Retina (tissue), 1 donor: ENCODE data around the gene SLC25A23.
"Not testable (repeated sequence)": the region's sequence is repeated elsewhere in the genome, so short reads cannot be mapped to it uniquely, and the experiment has no call there.

ENCODE experiments used
- DNase-seq: peaks from one replicate; pipeline ENCODE4 v3.0.0-alpha.2; 2016

Gene SLC25A23

DNA sequence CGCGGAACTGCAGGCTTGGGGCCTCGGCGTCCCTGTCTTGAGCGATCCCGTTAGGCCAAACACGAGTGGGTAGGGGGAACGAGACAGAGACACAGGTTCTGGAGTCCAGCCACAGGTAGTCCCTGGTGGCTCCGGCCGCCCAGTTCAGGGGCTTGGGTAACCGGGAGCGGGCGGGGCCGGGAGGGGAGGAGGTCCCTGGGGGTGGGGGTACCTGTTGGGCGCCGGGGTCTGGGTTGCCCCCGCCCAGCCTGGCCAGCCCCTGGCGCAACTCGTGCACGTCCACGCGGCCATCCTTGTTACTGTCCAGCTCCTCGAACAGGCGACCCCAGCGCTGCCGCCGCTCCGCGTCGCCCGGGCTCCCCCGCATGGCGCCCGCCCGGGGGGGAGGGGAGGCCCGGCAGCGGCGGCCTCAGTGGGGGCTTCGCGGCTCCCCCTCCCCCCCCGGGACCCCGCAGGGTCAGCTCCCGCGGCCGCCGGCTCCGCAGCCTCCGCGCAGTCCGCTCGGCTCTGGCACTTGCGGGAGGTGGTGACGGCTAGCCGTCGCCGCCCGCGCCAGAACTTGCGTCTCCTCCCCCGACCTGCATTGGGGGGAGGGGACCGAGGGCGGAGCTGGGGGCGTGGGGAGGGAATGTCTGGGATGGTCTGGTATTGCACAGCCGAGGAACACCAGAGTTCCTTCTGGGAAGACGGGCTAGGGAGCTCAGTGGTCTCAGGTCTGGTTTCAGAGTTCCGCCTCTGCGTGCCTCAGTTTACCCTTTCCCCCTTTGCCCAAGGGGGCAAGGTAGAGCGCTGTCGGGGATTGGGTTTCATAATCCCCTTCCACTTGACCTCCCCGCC is at the start of gene SLC25A23:
Gene SLC25A23, minus strand, starts transcription at position 531 of the 837 bp plus-strand sequence. Its CDS starts 164 bp downstream, at position 367.
- peak; percentile 28 for DNase-seq

DNA sequence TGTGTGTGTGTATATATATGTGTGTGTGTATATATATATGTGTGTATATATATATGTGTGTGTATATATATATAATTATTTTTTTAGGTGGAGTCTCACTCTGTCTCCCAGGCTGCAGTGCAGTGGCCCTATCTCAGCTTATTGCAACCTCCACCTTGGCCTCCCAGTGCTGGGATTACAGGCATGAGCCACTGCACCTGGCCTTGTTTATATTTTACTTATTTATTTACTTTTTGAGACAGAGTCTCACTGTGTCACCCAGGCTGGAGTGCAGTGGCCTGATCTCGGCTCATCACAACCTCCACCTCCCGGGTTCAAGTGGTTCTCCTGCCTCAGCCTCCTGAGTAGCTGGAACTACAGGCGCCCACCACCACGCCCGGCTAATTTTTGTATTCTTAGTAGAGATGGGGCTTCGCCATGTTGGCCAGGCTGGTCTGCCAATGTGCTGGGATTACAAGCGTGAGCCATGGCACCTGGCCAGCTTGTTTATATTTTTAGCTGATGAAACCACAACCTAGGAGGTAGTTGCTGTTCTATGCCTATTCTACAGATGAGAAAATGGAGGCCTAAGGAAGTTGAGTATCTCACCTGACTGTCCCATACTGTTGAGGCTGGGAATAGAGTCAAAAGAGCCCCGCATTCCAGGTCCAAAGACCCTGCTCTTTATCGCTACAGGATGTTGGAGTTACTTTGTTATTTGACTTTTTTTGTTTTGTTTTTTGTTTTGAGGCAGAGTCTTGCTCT is 48.6 kb upstream of the SLC25A23 start:
- not testable (repeated sequence) for DNase-seq

DNA sequence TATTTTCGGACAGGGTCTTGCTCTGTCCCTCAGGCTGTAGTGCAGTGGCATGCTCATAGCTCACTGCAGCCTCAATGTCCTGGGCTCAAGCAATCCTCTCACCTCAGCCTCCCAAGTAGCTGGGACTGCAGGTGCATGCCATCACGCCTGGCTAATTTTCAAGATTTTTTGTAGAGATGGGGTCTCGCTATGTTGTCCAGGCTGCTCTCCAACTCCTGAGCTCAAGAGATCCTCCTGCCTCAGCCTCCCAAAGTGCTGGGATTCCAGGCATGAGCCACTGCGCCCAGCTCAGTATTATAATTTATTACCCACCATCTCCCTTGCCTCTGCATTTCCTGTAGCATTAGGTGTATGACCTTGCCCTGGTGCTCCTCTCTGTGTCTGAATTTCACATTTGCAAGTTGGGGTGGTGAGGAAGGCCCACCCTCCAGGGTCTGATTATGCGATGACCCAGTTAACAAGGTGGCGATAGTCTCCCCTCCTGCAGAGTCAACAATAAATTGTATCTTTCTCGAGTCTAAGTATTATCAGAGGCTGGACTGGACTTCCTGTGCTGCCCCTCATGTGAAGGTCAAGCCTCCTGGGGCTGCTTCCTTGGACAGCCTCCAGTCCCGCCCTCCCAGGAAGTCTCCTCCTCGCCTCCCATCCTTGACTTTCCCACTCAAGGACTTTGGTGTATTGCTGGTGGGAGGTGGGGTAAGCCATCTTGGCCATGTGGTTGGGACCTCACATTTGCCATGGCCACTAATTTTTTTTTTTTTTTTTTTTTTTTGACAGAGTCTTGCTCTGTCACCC is 44.0 kb upstream of the SLC25A23 start:
- DNase-seq, result no peak

DNA sequence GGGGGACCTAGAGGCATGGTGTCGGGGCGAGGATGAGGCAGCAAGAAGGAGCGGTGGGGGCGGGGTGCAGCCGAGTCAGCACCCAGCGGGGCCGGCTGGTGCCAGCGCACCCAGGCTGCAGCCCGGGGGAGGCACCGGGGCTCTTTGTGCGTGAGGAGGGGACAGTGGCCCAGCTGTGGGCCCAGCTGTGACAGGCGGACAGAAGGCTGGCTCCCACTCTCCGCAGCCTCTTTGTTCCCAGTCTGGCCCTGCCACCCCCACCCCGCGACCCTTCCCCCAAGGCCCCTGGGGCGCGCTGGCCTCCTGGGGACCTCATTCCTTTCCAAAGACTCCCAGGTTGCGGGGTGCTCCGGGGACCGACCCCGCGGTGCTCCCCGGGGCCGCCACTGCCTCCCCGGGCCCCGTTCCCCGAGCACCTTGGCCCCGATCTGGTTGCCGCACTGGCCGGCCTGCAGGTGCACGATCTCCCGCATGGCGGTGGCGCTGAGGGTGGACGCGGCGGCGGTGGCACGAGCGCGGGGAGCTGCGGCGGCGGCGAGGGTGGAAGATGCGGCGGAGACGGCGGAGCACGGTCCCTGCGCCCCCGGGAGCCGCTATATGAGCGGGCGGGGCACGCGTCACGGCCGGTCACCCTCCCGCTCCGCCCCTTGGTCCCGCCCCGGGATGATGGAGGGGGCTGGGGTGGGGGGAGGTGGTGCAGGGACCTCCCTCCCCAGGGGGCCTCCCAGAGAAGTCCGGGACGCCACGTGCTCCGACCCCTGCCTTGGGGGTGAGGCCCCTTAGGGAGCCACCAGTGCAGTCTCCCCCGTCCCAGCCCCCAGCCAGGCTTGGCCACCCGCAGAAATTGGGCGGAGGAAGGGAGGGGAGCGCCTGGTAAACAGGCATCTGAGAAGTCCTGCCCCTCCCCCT is 42.4 kb upstream of the SLC25A23 start, which contains the start of gene TUBB4A:
Gene TUBB4A, minus strand, starts transcription at position 570 of the 909 bp plus-strand sequence. Its CDS starts 97 bp downstream, at position 473.
- peak; percentile 68 for DNase-seq

DNA sequence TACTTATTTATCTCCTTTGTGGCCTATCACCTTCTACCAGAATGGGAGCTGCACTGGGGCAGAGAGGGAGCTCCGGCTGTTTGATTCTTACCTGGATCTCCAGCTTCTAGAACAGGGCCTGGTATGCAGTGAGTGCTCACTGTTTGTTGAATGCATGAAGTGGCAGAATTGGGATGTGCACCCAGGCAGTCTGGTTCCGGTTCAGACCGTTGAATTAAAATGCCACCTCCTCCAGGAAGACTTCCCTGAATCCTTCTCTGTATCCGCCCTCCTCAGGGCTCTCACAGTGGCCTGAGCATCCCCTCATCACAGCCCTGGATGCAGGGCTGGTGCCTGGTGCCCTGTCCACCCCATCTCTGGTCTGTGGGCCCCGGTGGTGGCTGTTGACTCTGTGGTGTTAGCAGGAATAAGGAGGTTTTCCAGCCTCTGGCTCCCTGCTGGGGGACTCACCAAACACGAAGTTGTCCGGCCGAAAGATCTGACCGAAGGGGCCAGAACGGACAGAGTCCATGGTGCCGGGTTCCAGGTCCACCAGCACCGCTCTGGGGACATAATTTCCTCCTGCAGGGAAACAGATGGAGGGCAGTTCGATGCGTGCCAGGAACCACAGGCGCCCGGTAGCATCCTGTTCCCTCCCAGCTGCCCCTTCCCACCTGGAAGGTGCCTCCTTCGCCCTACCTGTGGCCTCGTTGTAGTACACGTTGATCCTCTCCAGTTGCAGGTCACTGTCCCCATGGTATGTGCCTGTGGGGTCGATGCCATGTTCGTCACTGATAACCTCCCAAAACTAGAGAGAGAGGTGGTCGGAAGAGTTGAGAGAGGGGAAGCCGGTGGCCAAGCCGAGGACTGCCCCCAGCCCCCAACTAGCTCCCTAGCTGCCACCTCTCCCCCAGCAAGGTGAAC is 41.5 kb upstream of the SLC25A23 start:
- no peak for DNase-seq

DNA sequence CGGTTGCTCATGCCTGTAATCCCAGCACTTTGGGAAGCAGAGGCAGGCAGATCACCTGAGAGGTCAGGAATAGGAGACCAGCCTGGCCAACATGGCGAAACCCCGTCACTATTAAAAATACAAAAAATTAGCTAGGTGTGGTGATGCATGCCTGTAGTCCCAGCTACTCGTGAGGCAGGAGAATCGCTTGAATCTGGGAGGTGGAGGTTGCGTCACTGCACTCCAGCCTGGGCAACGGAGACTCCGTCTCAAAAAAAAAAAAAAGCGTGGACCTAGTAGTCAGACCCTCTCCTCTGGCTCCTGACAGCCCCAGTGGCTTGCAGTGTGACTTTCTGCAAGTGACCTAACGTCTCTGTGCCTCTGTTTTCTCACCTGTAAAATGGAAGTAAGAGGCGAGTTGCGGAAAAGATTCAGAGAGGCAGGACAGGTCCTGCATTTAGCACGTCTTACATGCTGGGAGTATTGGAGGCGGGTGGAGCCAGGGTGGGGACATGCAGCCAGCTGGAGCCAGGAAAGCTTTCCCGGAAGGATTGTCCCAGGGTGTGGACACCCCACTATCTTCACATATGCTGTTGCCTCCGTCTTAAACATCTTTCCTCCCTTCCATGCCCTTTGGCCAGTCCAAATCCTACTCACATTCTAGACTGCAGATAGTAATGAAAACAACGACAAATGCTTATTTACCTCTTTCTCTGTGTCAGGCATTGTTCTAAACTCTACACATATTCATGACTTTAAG is 39.6 kb upstream of the SLC25A23 start:
- DNase-seq, result no peak

DNA sequence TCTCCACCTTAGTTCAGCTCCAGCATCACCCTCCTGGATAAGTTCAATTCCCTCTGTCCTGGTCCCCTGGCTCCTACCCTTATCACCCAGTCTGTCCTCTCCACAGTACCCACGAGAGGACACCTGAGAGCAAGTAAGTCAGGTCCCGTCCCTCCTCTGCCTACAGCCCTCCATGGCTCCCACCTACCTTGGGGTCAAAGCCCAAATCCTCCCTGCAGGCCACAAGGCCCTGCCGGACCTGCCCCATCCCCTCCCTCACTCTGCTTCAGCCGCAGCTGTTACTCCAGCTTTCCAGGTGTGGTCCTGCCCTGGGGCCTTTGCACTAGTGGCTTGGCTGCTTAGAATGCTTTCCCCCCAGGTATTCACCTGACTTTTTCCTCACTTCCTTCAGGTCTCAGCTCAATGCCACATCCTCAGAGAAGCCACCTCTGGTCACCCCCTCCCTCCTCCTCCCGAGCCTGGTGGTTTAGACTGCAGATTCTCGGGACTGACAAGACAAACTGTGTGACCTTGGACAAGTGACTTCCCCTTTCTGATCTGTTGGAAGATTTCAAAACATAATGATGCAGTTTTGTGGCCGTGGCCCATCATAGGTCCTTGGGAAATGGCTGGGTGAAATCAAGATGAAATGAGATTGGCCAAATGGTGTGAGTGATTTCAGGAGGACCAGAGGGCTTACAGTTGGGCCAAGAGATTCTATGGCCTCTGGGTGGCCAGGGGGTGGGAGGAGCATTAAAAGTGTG is 38.9 kb upstream of the SLC25A23 start:
- DNase-seq, result no peak

DNA sequence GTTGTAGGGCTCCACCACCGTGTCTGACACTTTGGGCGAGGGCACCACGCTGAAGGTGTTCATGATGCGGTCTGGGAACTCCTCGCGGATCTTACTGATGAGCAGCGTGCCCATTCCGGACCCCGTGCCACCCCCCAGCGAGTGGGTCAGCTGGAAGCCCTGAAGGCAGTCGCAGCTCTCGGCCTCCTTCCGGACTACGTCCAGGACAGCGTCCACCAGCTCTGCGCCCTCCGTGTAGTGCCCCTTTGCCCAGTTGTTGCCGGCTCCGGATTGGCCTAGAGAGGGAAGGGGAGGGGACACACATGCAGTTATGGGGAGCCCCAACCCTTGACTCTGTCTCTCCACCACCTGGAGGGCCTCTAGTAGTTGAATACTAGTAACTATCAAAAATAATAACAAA is 36.4 kb upstream of the SLC25A23 start:
- no peak for DNase-seq

DNA sequence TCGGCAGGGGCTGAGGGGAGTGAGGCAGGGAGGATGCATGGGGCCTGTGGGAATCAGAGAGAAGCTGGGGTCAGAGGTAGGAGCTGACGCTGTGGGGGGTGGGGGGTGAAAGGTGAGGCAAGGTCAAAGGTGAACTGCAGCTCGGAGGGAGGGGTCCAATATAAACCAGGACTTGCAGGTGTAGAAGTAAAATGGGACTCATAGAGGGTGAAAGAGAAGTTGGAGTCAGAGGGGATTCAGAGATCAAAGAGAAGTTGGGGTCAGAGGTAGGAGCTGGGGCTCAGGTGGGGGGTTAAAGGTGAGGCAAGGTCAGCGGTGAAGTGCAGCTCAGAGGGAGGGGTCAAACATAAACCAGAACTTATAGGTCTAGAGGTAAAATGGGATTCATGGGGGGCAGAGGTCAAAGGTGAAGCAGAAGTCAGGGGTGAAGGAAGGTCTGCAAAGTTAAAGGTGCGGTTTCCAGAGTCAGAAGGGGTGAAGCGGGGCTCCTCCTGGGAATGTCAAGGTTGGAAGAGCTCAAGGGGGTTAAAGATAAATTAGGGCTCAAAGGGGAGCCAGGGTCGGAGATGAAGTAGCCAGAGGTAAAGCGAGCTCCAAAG is 34.9 kb upstream of the SLC25A23 start:
- no peak for DNase-seq

DNA sequence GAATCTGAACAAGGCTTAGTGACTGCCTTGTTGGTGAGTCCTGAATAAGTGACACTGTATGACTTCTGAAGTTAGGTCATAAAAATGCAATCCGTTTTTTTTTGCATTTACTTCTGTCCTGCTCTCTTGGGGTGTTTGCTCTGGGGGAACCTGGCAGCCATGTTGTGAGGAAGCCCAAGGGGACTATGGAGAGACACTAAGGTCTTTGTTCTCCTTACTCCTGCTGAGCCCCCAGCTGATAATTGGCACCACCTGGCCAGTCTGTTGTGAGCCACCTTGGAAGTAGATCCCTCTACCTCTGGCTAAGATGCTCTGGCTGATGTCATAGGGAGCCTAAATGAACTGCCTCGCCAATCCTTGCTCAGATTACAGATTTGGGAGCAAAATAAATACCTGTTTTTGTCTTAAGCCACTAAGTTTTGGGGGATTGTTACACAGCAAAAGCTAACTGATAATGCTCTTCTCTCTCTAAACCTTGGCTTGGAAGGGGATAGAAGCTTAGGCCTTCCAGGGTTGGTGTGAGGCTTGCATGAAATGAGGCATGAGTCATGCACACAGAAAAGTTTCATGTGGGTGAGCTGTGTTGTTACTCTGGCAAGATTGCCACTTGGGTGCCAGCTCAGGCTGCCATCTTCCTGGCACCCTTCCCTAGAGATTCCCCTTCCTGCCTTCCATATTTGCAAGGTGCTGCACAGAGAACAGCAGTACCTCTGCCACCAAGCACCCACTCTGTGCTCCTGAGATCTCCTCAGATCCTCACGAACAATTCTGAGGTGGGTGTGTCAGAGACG is 32.4 kb upstream of the SLC25A23 start:
- no peak for DNase-seq

DNA sequence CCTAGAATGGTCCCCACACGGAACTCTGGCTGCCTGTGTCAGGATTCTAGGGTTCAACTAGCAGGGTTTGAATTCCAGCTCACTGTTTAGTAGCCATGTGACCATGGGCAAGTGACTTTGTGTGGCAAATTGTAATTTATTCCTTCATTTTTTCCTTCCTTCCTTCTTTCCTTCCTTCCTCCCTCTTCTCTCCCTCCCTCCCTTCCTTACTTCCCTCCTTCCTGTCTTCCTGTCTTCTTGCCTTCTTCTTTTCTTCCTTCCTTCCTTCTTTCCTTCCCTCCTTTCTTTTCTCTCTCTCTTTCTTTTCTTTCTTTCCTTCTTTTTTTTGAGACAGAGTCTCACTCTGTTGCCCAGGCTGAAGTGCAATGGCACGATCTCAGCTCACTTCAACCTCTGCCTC is 30.5 kb upstream of the SLC25A23 start:
- no peak for DNase-seq

DNA sequence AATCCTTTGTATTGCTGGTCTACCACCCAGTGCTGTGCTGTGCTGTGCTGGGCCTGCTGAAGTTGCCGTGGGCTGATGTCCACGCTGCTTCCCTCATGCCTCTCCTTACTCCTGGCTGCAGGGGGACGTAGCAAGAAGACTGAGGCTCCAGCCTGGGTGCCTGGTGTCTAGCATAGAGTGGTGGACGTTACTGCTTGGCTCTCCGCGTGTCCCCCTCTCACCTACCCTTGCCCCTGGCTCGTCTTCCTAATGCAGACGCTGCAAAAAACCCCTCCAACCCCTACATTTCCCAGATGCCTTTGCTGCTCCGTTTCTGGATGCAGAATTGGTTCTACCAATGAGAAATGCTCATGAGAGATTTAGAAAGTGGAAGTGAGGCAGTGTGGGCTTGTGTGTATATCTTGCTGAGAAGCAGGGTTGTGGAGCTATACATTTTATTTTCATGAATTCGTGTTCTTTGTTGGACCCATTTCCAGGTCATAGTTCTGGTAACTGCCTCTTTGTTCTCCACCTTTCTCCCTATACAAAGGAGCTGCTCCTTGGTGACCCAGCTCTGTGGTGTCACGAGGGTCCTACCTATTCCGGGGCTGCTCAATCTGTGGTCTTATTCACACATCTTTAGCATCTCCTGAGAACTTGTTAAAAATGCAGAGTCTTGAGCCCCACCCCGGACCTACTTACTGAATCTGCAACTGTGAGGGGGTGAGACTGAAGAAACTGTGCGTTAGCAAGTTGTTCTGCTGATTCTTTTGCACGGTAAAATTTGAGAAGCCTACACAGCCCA is 29.9 kb upstream of the SLC25A23 start:
- DNase-seq, result no peak

DNA sequence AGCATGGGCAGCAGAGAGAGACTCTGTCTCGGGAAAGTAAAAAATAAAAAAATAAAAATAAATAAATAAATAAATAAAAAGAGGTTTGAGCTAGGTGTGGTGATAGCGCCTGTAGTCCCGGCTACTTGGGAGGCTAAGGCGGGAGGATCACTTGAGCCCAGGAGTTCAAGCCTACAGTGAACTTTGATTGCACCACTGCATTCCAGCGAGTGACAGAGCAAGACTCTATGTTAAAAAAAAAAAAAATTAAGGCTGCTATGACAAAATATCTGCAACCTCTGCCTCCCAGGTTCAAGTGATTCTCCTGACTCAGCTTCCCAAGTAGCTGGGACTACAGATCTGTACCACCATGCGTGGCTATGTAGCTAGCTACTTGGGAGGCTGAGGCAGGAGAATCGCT is 25.2 kb upstream of the SLC25A23 start:
- DNase-seq, result no peak

DNA sequence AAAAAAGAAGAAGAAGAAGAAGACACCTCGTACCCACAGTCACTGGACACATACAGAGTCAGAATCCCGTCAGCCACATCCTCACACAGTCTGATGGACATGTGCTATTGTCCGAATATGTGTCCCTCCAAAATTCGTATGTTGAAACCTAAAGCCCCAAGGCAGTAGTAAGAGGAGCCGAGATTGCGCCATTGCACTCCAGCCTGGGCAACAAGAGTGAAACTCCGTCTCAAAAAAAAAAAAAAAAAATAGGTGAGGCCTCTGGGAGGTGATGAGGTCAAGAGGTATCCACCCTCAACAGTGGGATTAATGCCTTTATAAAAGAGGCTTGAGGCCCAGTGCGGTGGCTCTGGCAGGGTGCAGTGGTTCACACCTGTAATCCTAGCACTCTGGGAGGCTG is 24.6 kb upstream of the SLC25A23 start:
- no peak for DNase-seq

DNA sequence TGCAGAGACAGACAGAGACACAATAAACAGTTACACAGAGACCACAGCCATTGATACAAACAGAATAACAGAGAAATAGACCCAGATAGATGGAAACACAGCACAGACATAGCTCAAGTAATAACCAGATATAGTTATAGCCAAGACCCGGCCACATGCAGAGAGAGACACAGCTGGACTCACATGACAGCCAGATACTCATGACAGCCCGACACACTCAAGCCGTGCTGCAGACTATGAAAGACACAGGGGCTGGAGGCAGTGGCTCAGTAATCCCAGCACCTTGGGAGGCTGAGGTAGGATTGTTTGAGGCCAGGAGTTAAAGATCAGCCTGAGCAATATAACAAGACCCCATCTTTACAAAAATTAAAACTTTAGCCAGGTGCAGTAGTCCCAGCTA is 23.6 kb upstream of the SLC25A23 start:
- DNase-seq, result no peak

DNA sequence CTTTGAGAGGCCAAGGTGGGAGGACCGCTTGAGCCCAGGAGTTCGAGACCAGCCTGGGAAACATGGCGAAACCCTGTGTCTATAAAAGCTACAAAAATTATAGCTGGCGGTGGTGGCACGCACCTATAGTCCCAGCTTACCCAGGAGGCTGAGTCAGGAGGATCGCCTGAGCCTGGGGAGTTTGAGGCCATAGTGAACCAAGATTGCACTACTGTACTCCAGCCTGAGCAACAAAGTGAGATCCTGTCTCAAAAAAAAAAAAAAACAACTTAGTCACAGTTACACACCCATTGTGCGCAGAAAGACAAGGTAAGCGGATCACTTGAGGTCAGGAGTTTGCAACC is 22.7 kb upstream of the SLC25A23 start:
- DNase-seq, result no peak

DNA sequence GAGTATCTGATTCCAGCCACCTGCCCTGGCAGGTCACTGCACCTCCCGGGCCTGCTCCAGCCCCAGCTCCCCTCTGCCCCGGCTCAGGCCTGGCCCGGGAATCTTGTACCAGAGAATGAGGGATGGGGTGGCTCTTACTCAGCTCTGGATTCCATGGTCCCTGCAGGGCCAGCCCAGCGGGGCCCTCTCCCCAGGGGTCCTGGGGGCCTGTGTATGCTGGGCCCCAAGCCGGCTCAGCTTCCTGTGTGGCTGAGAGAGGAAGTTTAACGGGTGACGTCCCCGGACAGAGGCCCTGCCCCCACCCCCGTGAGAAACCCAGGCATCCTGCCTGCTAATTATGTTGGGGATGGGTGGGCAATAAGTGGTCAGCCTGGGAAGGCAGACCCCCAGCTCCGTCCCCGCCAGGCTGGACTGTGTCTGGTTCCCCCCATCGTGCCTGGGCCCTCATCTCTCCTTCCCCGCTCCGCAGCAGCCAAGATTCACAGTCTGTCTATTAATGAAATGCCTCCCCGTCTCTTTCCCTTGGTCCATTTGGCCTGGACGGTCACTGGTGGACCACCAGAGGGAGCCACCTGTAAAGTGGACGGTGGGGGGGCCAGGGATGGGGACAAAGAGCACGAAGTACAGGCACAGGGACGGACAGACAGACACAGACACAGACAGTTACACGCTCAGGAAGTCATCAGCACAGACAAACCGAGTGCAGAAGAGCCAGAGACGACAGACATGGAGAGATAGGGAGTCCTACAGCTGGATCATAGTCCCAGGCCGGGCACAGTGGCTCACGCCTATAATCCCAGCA is 22.1 kb upstream of the SLC25A23 start, which contains the start of gene DENND1C:
Gene DENND1C, minus strand, starts transcription at position 247 of the 802 bp plus-strand sequence. Its CDS starts 92 bp downstream, at position 155.
- DNase-seq, result peak; percentile 39
